Suprapubic skin (tissue), 4 donors: ENCODE data around the gene SPTA1.

Source experiments
- CTCF ChIP-seq, 2 donors: fragments of 200-600 bp in 1 of 2; fragments of 450-650 bp in 1 of 2; sonication (generic) in 1 of 2; IDR thresholded peaks; one replicate each; pipeline ENCODE4 v1.5.1; 2016 to 2019; ENCODE audit warnings: antibody characterized with exemption in 2 of 2, mild to moderate bottlenecking in 1 of 2, moderate library complexity in 1 of 2
- POLR2A ChIP-seq, 2 donors: fragments of 450-650 bp; IDR thresholded peaks; one replicate each; pipeline ENCODE4 v1.6.1; 2017; ENCODE audit warnings: antibody characterized with exemption in 2 of 2, mild to moderate bottlenecking in 2 of 2, moderate library complexity in 2 of 2
- POLR2AphosphoS5 ChIP-seq, 3 donors: sonication (generic); formaldehyde crosslinking; IDR thresholded peaks; one replicate each; pipeline ENCODE4 v1.6.1; 2017; ENCODE audit warnings: antibody characterized with exemption in 3 of 3

GRCh38 chr1:158681606-158682005 lies 4.9 kb downstream of the SPTA1 start:
- TF ChIP-seq CTCF (IDR thresholded peaks at IDR 0.05) (no peak), POLR2A (IDR thresholded peaks at IDR 0.05) (no peak), POLR2AphosphoS5 (IDR thresholded peaks at IDR 0.05) (no peak)
